Keratinocyte (primary cell): ENCODE measurements around the gene A3GALT2.

Experiments
- EZH2 ChIP-seq: IDR thresholded peaks from one replicate; pipeline ENCODE4 v1.6.1; 2012; ENCODE audit warnings: inconsistent platforms, mild to moderate bottlenecking, low read length, moderate library complexity
- TF ChIP-seq, protein P1 (sequence below), 3 experiments: IDR thresholded peaks in 1 of 3; conservative IDR thresholded peaks in 1 of 3; optimal IDR thresholded peaks in 1 of 3; 2 replicates in 2 of 3; 3 replicates in 1 of 3; pipeline versions ENCODE3 to v1.5.1; 2011; ENCODE audit warnings: low read length in 3 of 3, mild to moderate bottlenecking in 3 of 3, moderate library complexity in 2 of 3, control low read depth in 1 of 3, inconsistent platforms in 1 of 3; ENCODE audit not compliant: insufficient read depth in 2 of 3; ENCODE audit errors: extremely low read depth in 1 of 3

- TF ChIP-seq, protein P1, sequence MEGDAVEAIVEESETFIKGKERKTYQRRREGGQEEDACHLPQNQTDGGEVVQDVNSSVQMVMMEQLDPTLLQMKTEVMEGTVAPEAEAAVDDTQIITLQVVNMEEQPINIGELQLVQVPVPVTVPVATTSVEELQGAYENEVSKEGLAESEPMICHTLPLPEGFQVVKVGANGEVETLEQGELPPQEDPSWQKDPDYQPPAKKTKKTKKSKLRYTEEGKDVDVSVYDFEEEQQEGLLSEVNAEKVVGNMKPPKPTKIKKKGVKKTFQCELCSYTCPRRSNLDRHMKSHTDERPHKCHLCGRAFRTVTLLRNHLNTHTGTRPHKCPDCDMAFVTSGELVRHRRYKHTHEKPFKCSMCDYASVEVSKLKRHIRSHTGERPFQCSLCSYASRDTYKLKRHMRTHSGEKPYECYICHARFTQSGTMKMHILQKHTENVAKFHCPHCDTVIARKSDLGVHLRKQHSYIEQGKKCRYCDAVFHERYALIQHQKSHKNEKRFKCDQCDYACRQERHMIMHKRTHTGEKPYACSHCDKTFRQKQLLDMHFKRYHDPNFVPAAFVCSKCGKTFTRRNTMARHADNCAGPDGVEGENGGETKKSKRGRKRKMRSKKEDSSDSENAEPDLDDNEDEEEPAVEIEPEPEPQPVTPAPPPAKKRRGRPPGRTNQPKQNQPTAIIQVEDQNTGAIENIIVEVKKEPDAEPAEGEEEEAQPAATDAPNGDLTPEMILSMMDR (optimal IDR thresholded peaks at IDR 0.05 in 1 of 3, IDR thresholded peaks at IDR 0.05 in 1 of 3, conservative IDR thresholded peaks at IDR 0.05 in 1 of 3; ENCODE audit: extremely low read depth in 1 of 3, insufficient read depth in 2 of 3, low read length in 3 of 3): no peak
- no peak for TF ChIP-seq EZH2
Measured at GRCh38 chr1:33274446-33274845, 46.5 kb downstream of the A3GALT2 start.
